Tibial nerve (tissue), 4 donors: ENCODE results near the gene GALNT10. TPM values are rescaled to one million over a fixed set of nuclear protein-coding genes. Genes with fewer than 3 reads are reported as not detected.

Source experiments
- DNase-seq, 2 donors: peaks; one replicate each; pipeline ENCODE4 v3.0.0-alpha.2; 2019; ENCODE audit warnings: low spot score in 2 of 2
- H3K27ac ChIP-seq, 4 donors: fragments of 200-600 bp; sonication (generic) in 3 of 4; one replicate each; pipeline ENCODE4 v1.5.1; 2017 to 2019; ENCODE audit warnings: mild to moderate bottlenecking in 1 of 4
- H3K27me3 ChIP-seq, 2 donors: fragments of 200-600 bp; sonication (generic) in 1 of 2; one replicate each; pipeline versions ENCODE4 v1.5.1 to v1.6.0; 2017 to 2019
- H3K36me3 ChIP-seq, 3 donors: fragments of 200-600 bp; sonication (generic); one replicate each; pipeline ENCODE4 v1.5.1; 2018 to 2019
- H3K4me1 ChIP-seq, 4 donors: fragments of 200-600 bp; sonication (generic) in 3 of 4; one replicate each; pipeline ENCODE4 v1.5.1; 2017 to 2019
- H3K4me3 ChIP-seq, 4 donors: fragments of 200-600 bp; sonication (generic) in 3 of 4; one replicate each; pipeline ENCODE4 v1.5.1; 2017 to 2019; ENCODE audit warnings: mild to moderate bottlenecking in 1 of 4, moderate library complexity in 1 of 4
- H3K9me3 ChIP-seq, 4 donors: fragments of 200-600 bp; sonication (generic) in 3 of 4; one replicate each; pipeline ENCODE4 v1.5.1; 2017 to 2019
- EP300 ChIP-seq, 2 donors: sonication (generic); formaldehyde crosslinking; IDR thresholded peaks; one replicate each; pipeline ENCODE4 v1.6.1; 2017; ENCODE audit warnings: antibody characterized with exemption in 2 of 2, mild to moderate bottlenecking in 1 of 2
- POLR2A ChIP-seq, 2 donors: fragments of 450-650 bp; IDR thresholded peaks; one replicate each; pipeline ENCODE4 v1.6.1; 2017; ENCODE audit warnings: antibody characterized with exemption in 2 of 2, mild to moderate bottlenecking in 2 of 2, moderate library complexity in 2 of 2
- WGBS, 2 donors: methylation state at CpG; one replicate each; pipeline ENCODE4 v1.1.5; 2018; 5-methylcytosine and 5-hydroxymethylcytosine counted together
- total RNA-seq, 4 donors: library from RNA; depleted of rRNA; stranded (reverse); fragments of >200 nt; gene quantifications; one replicate each; pipeline ENCODE4 v1.1.0, GENCODE V29; 2016
- TF ChIP-seq, protein P1 (sequence below), 5 experiments: fragments of 200-600 bp in 3 of 5; fragments of 450-650 bp in 2 of 5; sonication (generic) in 3 of 5; IDR thresholded peaks; one replicate each; pipeline ENCODE4 v1.5.1; 2016 to 2019; ENCODE audit warnings: antibody characterized with exemption in 5 of 5, mild to moderate bottlenecking in 3 of 5, moderate library complexity in 2 of 5

Gene GALNT10
- total RNA-seq, 4 donors from 2014 or later: 24.1 to 41.2 (median 26.7) TPM

DNA sequence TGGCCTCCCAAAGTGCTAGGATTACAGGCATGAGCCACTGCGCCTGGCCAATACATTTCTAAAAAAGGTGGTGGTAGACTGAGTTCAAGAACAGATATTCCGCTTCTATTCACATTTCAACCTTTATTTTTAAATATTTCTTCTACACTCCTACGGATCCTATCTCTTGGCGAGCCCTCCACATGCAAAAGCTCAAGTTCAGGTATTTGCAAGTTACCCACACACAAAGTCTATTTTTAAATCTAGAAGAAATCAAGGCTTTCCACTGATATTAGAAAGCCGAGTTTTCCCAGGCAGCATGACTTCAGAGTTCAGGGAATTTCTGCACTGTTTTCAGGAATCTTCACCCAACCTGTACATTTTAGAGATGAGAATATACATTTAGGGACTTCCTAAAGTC is 153.9 kb downstream of the GALNT10 start:
- H3K4me1 ChIP-seq: no peaks in the 10 kb centered on the region
- TF ChIP-seq POLR2A (IDR thresholded peaks at IDR 0.05) (no peak), EP300 (IDR thresholded peaks at IDR 0.05) (no peak)
- TF ChIP-seq, protein P1, sequence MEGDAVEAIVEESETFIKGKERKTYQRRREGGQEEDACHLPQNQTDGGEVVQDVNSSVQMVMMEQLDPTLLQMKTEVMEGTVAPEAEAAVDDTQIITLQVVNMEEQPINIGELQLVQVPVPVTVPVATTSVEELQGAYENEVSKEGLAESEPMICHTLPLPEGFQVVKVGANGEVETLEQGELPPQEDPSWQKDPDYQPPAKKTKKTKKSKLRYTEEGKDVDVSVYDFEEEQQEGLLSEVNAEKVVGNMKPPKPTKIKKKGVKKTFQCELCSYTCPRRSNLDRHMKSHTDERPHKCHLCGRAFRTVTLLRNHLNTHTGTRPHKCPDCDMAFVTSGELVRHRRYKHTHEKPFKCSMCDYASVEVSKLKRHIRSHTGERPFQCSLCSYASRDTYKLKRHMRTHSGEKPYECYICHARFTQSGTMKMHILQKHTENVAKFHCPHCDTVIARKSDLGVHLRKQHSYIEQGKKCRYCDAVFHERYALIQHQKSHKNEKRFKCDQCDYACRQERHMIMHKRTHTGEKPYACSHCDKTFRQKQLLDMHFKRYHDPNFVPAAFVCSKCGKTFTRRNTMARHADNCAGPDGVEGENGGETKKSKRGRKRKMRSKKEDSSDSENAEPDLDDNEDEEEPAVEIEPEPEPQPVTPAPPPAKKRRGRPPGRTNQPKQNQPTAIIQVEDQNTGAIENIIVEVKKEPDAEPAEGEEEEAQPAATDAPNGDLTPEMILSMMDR (IDR thresholded peaks at IDR 0.05): no peak
- no peak for DNase-seq
- H3K9me3 ChIP-seq: no peaks in the 10 kb centered on the region
- H3K4me3 ChIP-seq: no peak overlapping the region
- 94 to 97% methylated on average over 5 of the region's 5 CpGs for WGBS, 2 donors
- no peaks in the 10 kb centered on the region for H3K36me3 ChIP-seq
- no peak overlapping the region for H3K27ac ChIP-seq
- no peaks in the 10 kb centered on the region for H3K27me3 ChIP-seq

GRCh38 chr5:154345255-154345952 is 154.9 kb downstream of the GALNT10 start:
- TF ChIP-seq POLR2A (IDR thresholded peaks at IDR 0.05): no peak
- TF ChIP-seq, protein P1 (IDR thresholded peaks at IDR 0.05): no peak
- no peak for TF ChIP-seq EP300 (IDR thresholded peaks at IDR 0.05)
- Histone ChIP-seq H3K27me3 (no peaks in the 10 kb centered on the region), H3K4me3 (no peak overlapping the region), H3K4me1 (no peaks in the 10 kb centered on the region), H3K27ac (no peak overlapping the region), H3K36me3 (no peaks in the 10 kb centered on the region), H3K9me3 (no peaks in the 10 kb centered on the region)
- 90 to 96% methylated on average over 5 of the region's 5 CpGs for WGBS, 2 donors
- no peak for DNase-seq

DNA sequence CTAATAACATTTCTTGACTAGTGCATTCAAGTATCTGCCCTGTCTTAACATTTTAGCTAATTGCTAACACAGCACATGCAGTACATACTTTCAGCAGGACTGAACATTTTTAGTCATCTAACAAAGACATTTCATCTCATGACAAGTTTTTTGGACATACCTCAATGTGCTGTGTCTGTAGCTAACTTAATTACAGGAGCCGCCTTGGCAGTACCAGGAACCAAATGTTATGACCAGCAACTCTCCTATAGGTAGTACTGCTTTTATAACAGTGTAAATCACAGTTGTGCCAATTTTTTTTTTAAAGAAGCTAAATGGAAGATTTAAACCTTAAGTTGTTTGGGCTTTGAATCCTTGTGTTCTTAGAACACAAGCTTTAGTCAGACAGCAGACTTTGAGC is 155.9 kb downstream of the GALNT10 start:
- TF ChIP-seq EP300 (IDR thresholded peaks at IDR 0.05) (no peak), POLR2A (IDR thresholded peaks at IDR 0.05) (no peak)
- TF ChIP-seq, protein P1 (IDR thresholded peaks at IDR 0.05): no peak
- H3K36me3 ChIP-seq: no peaks in the 10 kb centered on the region
- WGBS, 2 donors: 97% methylated on average over 1 of the region's 1 CpG
- H3K27ac ChIP-seq: no peak overlapping the region
- DNase-seq: no peak
- no peaks in the 10 kb centered on the region for H3K27me3 ChIP-seq
- H3K4me3 ChIP-seq: no peak overlapping the region
- H3K9me3 ChIP-seq: no peaks in the 10 kb centered on the region
- no peaks in the 10 kb centered on the region for H3K4me1 ChIP-seq

DNA sequence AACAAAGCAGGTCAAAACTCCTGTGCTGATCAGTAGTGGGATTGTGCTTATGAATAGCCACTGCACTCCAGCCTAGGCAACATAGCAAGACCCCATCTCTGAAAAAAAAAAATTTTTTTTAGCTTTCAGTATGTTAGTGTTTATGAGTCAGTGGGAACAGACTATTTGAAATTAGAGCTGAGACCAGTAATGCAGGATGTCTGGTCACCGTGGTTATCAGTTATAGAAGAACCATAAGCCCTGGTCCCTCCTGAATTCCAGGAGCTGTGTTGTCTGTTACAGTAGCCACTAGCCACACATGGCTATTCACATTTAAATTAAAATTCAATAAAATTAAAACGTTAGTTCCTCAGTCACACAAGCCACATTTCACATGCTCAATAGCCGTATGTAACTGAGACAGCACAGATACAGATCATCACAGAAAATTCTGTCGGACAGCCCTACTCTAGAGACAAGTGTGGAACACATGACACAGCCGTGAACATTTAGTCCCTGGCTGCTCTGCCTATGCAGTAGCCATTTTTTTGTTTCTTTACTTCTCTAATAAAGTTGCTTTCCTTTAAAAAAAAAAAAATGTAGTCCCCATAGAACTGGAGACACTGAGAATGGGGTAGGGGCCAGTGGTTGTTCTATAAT is 159.2 kb downstream of the GALNT10 start:
- 88 to 90% methylated on average over 5 of the region's 5 CpGs for WGBS, 2 donors
- H3K9me3 ChIP-seq: no peaks in the 10 kb centered on the region
- H3K36me3 ChIP-seq: no peaks in the 10 kb centered on the region
- no peaks in the 10 kb centered on the region for H3K27me3 ChIP-seq
- H3K27ac ChIP-seq: no peak overlapping the region
- H3K4me3 ChIP-seq: no peak overlapping the region
- TF ChIP-seq POLR2A (IDR thresholded peaks at IDR 0.05) (no peak), EP300 (IDR thresholded peaks at IDR 0.05) (no peak)
- TF ChIP-seq, protein P1 (IDR thresholded peaks at IDR 0.05): no peak
- DNase-seq: no peak
- peaks cover 0 to 7% (median 0%) of the 10 kb centered on the region in 4 donors for H3K4me1 ChIP-seq

GRCh38 chr5:154351141-154351540 is 160.6 kb downstream of the GALNT10 start:
- no peak overlapping the region for H3K27ac ChIP-seq
- TF ChIP-seq POLR2A (IDR thresholded peaks at IDR 0.05) (no peak), EP300 (IDR thresholded peaks at IDR 0.05) (no peak)
- TF ChIP-seq, protein P1 (IDR thresholded peaks at IDR 0.05): no peak
- no peak overlapping the region for H3K4me3 ChIP-seq

More at GRCh38 chr5:154351141-154351540, 160.6 kb downstream of the GALNT10 start:
- no peaks in the 10 kb centered on the region for H3K9me3 ChIP-seq
- H3K36me3 ChIP-seq: no peaks in the 10 kb centered on the region
- DNase-seq: no peak
- peaks cover 0 to 20% (median 6%) of the 10 kb centered on the region in 4 donors for H3K4me1 ChIP-seq
- no peaks in the 10 kb centered on the region for H3K27me3 ChIP-seq
